ENCODE results near the gene TRMT44.

GRCh38 chr4:8446122-8446521, 5.5 kb downstream of the TRMT44 start:
- TF ChIP-seq CTCF (IDR thresholded peaks at IDR 0.05; ENCODE audit: borderline replicate concordance, extremely low read depth, low read length, poor library complexity, severe bottlenecking) (no peak), EZH2 (IDR thresholded peaks at IDR 0.05; ENCODE audit: borderline replicate concordance, low read depth, low read length, severe bottlenecking) (no peak)
